Effector memory CD4-positive, alpha-beta T cell (primary cell): ENCODE measurements around the gene LIN37.

Experiments
- DNase-seq, 3 donors: peaks; one replicate each; pipeline ENCODE4 v3.0.0-alpha.2; 2020
- H3K27ac ChIP-seq: 2 replicates; pipeline ENCODE4 v1.7.0; 2013; ENCODE audit warnings: mild to moderate bottlenecking, low read length, moderate library complexity; ENCODE audit not compliant: insufficient read depth, poor library complexity, severe bottlenecking
- H3K27me3 ChIP-seq: replicated peaks from 2 replicates; pipeline ENCODE4 v1.7.0; 2013; ENCODE audit warnings: mild to moderate bottlenecking, low read length; ENCODE audit not compliant: insufficient read depth, control insufficient read depth, poor library complexity, severe bottlenecking
- H3K36me3 ChIP-seq: 2 replicates; pipeline ENCODE4 v1.7.0; 2013; ENCODE audit warnings: mild to moderate bottlenecking, low read length, moderate library complexity; ENCODE audit not compliant: control insufficient read depth, insufficient read depth
- H3K4me1 ChIP-seq: 2 replicates; pipeline ENCODE4 v1.7.0; 2013; ENCODE audit warnings: low read length, mild to moderate bottlenecking; ENCODE audit not compliant: control insufficient read depth, insufficient read depth, poor library complexity, severe bottlenecking
- H3K4me3 ChIP-seq: 2 replicates; pipeline ENCODE4 v1.7.0; 2013; ENCODE audit warnings: low read length, low read depth, mild to moderate bottlenecking; ENCODE audit not compliant: insufficient read depth, poor library complexity, severe bottlenecking
- H3K9me3 ChIP-seq: 2 replicates; pipeline ENCODE4 v1.7.0; 2013; ENCODE audit warnings: mild to moderate bottlenecking, low read length, moderate library complexity; ENCODE audit not compliant: control insufficient read depth

The LIN37 gene

GRCh38 chr19:35753634-35754369, 5.4 kb downstream of the LIN37 start:
- peaks cover 22% of the 10 kb centered on the region for H3K36me3 ChIP-seq
- no peak overlapping the region for H3K4me3 ChIP-seq
- no peaks in the 10 kb centered on the region for H3K27me3 ChIP-seq
- no peak for DNase-seq
- H3K4me1 ChIP-seq, result peaks cover 26% of the 10 kb centered on the region
- H3K27ac ChIP-seq, result no peak overlapping the region
- H3K9me3 ChIP-seq, result no peaks in the 10 kb centered on the region

GRCh38 chr19:35754370-35755130, 6.2 kb downstream of the LIN37 start:
- Histone ChIP-seq H3K36me3 (peaks cover 22% of the 10 kb centered on the region), H3K4me3 (no peak overlapping the region), H3K4me1 (peaks cover 28% of the 10 kb centered on the region), H3K27me3 (no peaks in the 10 kb centered on the region), H3K27ac (no peak overlapping the region), H3K9me3 (no peaks in the 10 kb centered on the region)
- DNase-seq, result no peak

- DNase-seq, result no peak
- Histone ChIP-seq H3K4me3 (no peak overlapping the region), H3K27ac (no peak overlapping the region), H3K9me3 (no peaks in the 10 kb centered on the region), H3K27me3 (no peaks in the 10 kb centered on the region), H3K36me3 (peaks cover 22% of the 10 kb centered on the region), H3K4me1 (peaks cover 28% of the 10 kb centered on the region)
Observed at GRCh38 chr19:35755131-35755549, 6.8 kb downstream of the LIN37 start.

GRCh38 chr19:35755550-35756376, 7.4 kb downstream of the LIN37 start:
- peak; percentile 37 to 45 (median 45) for DNase-seq
- no peak overlapping the region for H3K4me3 ChIP-seq

GRCh38 chr19:35756377-35757230, 8.2 kb downstream of the LIN37 start, which contains the start of gene HSPB6:
HSPB6 (minus strand) TSS chr19:35757029; CDS start chr19:35757008, 21 bp downstream.
- Histone ChIP-seq H3K27me3 (no peaks in the 10 kb centered on the region), H3K4me3 (peak within 1 kb of the TSS; percentile 37), H3K9me3 (no peaks in the 10 kb centered on the region), H3K27ac (no peak within 1 kb of the TSS), H3K36me3 (peaks cover 22% of the 10 kb centered on the region), H3K4me1 (peaks cover 28% of the 10 kb centered on the region)
- no peak for DNase-seq

More at GRCh38 chr19:35755550-35756376, 7.4 kb downstream of the LIN37 start:
- Histone ChIP-seq H3K27me3 (no peaks in the 10 kb centered on the region), H3K4me1 (peaks cover 28% of the 10 kb centered on the region), H3K27ac (no peak overlapping the region), H3K9me3 (no peaks in the 10 kb centered on the region), H3K36me3 (peaks cover 22% of the 10 kb centered on the region)

GRCh38 chr19:35757231-35757748, 8.9 kb downstream of the LIN37 start:
- Histone ChIP-seq H3K4me3 (peak overlapping the region; percentile 37), H3K27me3 (no peaks in the 10 kb centered on the region), H3K27ac (no peak overlapping the region), H3K36me3 (peaks cover 23% of the 10 kb centered on the region), H3K4me1 (peaks cover 28% of the 10 kb centered on the region), H3K9me3 (no peaks in the 10 kb centered on the region)
- no peak for DNase-seq

GRCh38 chr19:35757749-35758608, 9.6 kb downstream of the LIN37 start, which contains the start of gene PROSER3:
PROSER3 (plus strand) TSS chr19:35758176; CDS start chr19:35758216, 40 bp downstream.
- H3K9me3 ChIP-seq, result no peaks in the 10 kb centered on the region
- peak; percentile 96 to 99 (median 98) for DNase-seq
- peak within 1 kb of the TSS; percentile 79 for H3K4me3 ChIP-seq
- peaks cover 16% of the 10 kb centered on the region for H3K36me3 ChIP-seq
- peak within 1 kb of the TSS; percentile 90 for H3K27ac ChIP-seq
- no peaks in the 10 kb centered on the region for H3K27me3 ChIP-seq
- peaks cover 28% of the 10 kb centered on the region for H3K4me1 ChIP-seq

- H3K9me3 ChIP-seq, result no peaks in the 10 kb centered on the region
- DNase-seq, result no peak
- H3K36me3 ChIP-seq, result peaks cover 11% of the 10 kb centered on the region
- H3K4me3 ChIP-seq, result no peak overlapping the region
- no peak overlapping the region for H3K27ac ChIP-seq
- peaks cover 28% of the 10 kb centered on the region for H3K4me1 ChIP-seq
- H3K27me3 ChIP-seq, result no peaks in the 10 kb centered on the region
Observed at GRCh38 chr19:35759697-35760096, 11.3 kb downstream of the LIN37 start.
